ENCODE measurements around the gene MTREX.

The MTREX gene

DNA sequence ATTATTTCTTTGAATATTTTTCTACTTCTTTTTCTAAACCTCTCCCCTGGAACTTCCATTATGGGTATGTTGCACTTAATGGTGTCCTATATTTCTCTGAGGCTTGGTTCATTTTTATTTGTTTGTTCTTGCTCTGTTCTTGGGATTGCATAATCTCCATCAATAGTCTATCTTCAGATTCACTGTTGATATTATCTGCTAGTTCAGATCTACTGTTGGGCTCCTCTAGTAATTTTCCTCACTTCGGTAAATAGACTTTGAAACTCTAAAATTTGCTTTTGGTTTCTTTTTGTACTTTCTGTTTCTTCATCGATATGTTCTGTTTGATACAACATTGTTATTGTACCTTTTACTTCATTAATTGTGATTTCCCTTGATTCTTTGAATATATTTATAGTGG is 76.3 kb downstream of the MTREX start:
- DNase-seq (ENCODE audit: low spot score) = no peak

DNA sequence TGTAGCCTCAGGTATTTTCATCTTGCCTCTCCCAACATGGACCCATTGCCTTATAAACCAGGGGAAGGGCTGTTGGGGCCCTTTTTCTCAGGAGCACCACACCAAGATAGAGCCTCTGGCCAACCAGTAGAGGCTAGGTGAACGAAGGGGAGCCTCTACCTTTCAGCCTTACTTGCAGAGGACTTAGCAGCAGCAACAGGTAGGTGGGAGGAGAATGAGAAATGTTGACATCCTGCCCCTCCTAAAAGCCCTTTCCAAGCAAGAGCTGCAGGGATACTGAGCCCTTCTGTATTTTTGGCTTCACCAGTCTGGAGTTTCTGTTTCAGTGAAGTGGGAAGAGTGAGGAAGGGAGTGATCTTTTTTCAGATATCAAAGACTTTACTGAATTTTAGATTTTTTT is 77.4 kb downstream of the MTREX start:
- DNase-seq (ENCODE audit: low spot score) = no peak

DNA sequence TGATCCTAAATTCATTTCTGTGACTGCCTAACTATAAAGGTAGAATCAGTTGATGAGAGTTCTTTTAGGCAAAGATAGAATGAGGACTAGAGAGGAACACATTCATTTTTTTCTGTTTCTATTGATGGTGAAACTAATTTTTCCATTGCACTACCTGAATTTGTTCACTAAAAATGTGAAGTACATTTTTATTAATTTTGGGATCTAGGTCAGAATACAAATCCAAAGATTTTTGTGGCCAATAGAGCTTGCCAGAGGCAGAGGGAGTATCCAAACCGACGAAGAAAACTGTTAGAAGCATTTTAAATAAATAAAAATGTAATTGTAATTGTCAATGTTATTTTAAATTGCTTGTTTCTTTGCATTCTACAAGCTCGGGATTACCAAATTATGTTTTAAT is 78.1 kb downstream of the MTREX start:
- no peak for DNase-seq (ENCODE audit: low spot score)

DNA sequence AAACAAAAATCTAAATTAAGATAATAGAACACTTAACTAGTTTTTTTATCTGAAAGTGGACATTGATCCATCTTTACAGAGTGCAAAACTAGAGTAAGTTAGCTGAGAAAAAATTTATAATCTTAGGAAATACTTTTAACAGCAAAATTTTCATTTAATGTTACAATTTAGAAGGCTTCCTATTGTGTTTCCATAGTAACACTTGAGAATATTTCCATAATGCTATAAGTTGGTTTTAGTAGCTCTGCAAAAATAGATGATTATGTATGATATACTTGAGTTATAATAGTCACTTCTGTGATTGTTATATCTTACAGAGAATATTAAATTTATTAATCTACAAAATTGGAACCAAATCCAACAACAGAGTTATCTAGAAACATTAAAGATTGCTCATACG is 78.6 kb downstream of the MTREX start:
- no peak for DNase-seq (ENCODE audit: low spot score)

DNA sequence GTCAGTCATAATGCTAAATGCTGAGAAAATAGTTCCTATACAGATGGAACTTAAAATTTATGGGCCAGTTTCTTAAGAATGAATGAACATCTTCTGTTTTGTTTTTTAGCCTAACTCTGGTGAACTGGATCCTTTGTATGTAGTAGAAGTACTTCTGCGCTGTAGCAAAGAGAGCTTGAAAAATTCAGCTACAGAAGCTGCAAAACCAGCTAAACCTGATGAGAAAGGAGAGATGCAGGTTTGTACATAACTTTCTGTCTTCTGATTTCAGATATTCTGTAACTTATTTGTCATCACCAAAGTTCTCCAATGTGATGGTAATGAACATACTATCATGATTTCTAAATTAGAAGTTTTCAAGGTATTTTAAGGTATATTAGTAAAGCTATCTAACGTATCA is 80.1 kb downstream of the MTREX start:
- DNase-seq (ENCODE audit: low spot score) = no peak

DNA sequence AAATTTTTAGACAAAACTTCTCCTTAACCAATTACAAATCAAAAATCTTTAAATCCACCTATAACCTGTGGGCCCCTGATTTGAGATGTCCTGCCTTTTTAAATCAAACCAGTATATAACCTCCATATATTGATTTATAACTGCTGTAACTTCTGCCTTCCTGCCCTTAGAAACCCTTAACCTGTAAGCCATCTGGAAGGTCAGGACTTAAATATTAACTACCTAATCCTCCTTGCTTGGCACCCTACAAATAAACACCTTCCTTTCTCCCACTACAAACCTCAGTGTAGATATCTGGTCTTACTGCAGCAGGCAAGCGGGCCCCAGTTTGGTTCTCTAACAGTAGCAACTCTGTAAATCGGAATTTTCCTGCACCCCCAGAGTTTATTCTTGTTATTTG is 83.9 kb downstream of the MTREX start:
- DNase-seq (ENCODE audit: low spot score) = no peak

DNA sequence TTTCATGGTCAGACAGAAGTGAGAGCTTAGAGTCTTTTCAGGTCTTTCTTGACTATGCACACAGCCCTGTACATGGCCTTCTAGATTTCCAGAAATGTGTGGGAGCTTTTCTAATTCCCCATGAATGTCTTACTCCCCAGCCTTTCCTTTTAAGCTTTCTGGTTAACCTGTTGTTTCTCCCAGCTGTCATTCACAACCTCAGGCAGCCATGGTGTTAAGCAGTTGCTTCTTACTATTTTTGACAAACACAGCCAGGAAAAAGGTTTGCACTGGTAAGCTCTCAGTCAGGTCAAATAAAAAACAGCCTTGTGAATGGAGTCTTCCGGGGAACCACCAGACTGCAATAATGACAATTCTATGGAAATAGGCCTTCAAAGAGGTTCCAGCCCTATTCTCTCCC is 84.9 kb downstream of the MTREX start:
- no peak for DNase-seq (ENCODE audit: low spot score)

DNA sequence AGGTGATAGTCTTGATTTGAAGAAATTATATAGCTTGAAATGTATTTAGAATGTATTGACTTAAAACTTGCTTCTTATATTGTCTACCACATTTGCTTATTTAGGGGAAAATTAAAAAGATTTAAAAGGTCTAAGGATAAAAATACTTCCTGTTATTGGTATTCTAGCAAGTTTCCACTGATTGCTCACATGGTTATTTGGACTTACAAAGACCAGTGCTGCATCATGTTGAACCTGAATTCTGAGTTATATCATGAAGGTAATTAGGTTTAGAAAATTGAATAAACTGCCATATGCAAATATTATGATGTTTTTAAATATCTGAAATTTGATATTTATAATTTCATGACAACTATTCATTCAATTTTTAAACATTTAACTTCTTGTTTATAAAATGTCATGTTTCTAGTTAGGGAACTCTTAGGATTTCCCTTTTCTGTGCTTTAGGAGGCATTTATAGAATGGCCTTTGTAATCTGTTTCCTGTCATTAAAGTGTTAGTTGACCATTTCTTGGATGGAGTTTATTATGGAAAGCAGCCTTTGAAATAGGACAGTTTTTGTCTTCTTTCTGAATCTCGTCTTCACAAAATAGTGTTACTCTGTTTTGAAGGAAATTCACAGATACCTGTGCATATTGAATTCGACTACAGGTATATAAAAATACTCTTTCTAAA is 85.8 kb downstream of the MTREX start:
- DNase-seq (ENCODE audit: low spot score) = no peak

DNA sequence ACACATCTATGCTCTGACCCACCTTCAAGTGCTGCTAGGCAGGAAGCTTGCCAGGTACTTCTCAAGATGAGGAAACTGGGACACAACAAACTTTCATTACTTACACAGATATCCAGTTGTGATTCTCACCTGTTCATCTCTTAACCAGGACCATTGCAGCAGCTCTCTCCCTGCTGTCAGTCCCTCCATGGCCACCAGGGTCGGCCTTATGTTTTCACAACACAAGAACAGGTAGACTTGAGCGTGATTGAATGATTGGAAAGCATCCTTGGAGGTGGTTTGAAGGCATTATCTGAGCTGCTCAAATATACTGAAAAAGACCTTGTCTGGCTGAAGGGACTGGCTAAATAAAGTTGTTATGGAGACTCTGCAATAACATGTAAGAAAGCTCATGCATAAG is 94.4 kb downstream of the MTREX start:
- DNase-seq (ENCODE audit: low spot score) = peak; percentile 10

DNA sequence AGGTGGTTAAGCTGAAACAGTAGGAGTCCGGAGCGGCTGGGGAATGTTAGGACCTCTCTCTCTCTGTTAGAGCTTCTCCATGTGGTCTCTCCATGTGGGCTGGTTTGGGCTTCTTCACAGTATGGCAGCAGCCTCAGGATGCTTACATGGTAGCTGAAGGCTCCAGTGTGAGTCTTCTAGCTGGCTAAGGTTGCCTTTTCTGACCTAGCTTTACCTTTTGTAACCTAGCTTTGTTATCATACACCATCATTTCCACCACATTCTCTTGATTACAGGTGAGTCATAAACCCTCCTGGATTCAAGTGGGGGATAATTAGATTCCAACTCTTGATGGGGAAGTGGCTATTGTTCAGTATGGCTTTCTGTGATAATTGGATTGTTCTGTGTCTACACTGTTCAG is 98.5 kb downstream of the MTREX start:
- no peak for DNase-seq (ENCODE audit: low spot score)

DNA sequence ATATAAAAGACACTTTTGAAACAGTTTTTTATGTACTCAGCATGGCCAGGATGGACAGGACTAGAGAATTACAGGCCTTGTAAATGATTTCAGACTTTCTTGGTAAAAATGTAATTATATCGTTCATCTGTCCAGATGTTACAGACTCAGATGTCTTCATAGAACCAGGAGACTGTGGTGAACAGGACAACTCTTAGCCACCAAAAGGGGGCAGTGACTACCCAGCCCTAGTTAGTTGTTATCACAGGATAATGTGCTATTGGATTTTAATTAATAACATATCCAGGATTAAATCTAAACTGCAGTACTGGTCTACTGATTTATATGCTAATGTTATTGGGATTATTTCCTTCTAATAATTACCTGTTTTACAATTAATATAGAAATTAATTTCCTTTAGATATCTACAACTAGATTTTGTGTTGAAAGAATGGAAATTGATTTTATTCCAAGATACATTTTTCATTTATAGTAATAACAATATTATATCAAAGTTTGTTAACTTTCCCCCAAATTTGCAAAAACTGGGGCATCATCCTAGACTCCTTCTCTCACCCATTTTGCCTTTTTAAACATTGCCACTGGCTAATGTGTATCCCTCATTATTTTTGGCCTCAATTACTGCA is 99.4 kb downstream of the MTREX start:
- DNase-seq (ENCODE audit: low spot score) = peak; percentile 32

DNA sequence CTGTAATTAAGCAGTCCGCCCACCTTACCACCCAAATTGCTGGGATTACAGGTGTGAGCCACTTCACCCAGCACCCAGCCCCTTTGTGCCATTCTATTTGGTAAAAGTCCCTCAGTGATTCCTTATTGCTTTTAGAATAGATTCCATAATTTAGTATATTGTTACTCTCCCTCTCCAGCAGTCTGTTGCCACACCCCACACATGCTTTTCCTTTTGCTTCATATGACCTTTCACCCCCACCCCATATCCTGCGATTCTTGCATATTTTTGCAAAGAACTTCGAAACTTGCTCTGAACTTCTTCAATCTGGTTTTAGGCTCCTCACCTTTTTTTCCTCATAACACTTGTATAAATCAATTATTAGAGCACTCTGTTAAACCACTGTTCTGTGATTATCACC is 100.2 kb downstream of the MTREX start:
- DNase-seq (ENCODE audit: low spot score) = no peak

DNA sequence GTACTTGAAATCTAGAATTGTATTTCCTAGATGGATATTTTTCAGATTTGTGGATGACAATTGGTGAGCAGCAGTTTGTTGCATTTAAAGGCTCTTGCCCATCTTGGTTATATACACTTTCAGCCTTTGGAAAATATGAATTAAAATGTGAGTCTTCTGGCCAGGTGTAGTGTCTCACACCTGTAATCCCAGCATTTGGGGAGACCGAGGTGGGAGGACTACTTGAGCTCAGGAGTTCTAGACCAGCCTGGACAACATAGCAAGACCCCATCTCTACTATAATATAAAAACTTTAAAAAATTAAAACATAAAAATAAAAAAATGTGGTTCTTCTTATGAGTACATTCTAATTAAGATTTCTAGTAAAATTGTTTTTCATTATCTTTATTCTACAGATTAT is 102.0 kb downstream of the MTREX start:
- DNase-seq (ENCODE audit: low spot score) = no peak

DNA sequence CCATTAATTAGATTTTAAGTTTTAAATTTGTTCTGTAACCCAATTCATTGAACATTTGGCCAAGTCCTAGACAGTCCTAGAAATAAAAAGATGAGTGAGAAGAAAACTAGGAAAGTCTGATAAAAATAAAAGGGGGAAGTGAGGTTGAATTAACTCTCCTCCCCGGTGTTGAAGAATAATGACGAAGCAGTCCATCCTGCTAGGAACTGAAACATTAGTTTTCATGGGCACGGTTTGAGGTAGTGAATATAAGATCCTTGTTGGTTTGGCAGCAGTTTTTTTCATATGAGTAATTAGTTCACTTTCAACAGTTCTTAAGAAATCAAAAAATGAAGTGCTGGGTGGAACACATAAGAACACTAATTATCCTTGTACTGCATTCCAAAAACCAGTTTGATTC is 103.1 kb downstream of the MTREX start:
- DNase-seq (ENCODE audit: low spot score) = no peak

DNA sequence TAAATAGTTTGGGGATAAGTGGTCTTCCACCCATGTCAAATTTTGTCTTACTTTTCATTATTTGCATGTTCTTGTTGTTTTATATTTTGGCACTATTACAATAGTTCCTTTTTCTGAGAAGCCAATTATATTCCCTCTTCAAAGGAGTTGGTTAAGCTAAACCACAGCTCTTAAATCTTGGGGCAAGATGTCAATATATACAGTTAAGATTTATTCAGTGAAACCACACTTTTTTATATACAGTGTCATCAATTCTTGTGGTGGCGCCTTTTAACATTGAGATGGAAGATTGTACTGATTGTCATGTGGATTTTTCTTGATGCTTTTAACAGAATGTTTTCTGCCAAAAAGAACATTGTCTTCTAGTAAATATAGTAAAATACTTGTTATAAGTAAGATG is 104.1 kb downstream of the MTREX start:
- no peak for DNase-seq (ENCODE audit: low spot score)

DNA sequence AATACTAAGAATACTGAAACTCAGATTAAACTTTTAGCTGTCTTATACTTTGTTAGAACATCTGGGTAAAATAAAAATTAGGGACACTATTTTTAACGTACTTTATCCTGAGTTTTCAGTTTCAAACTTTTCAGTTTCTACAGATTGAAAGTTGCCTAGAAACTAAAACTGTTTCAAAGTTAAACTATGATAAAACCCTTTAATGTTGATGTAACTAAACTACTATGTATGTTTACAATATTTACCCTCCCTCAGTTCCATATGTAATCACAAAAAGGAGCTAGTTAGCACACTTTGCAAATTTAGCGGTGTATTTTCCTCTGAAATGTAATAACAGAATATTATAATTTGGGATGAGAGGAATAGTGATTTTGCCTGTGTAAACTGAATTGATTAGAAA is 105.9 kb downstream of the MTREX start:
- no peak for DNase-seq (ENCODE audit: low spot score)

DNA sequence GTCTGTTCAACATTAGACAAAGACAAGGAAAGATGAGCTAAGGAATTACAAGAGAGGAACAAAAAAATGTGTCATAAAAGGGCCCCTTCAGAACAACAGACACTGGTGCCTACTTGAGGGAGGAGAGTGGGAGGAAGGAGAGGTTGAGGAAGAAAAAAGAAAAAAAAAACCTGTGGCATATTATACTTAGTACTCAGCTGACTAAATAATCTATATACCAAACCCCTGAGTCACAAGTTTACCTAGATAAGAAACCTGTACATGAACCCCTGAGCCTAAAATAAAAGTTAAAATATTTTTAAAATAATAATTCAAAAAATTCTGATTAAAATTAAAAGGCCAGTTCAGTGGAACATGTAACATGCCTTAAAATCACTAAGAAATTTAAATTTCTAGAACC is 107.3 kb downstream of the MTREX start:
- no peak for DNase-seq (ENCODE audit: low spot score)

DNA sequence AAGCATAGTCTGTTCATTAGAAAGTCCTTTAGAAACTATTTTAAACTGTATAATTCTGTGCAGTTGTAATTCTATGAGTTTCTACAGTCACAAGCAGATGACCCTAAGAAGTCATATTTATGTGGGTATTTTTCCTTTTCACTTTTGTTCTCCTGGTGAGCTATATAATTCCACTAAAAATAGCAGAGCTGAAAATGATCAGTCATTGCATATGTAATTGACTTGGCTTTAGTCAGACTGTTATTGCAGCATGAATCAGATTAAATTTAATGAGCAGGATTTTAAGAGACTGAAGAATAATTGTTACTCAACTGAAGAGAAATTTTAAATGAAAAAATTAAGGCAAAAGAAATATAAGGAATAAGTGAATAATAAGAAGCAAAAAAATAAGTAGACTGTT is 108.5 kb downstream of the MTREX start:
- no peak for DNase-seq (ENCODE audit: low spot score)

DNA sequence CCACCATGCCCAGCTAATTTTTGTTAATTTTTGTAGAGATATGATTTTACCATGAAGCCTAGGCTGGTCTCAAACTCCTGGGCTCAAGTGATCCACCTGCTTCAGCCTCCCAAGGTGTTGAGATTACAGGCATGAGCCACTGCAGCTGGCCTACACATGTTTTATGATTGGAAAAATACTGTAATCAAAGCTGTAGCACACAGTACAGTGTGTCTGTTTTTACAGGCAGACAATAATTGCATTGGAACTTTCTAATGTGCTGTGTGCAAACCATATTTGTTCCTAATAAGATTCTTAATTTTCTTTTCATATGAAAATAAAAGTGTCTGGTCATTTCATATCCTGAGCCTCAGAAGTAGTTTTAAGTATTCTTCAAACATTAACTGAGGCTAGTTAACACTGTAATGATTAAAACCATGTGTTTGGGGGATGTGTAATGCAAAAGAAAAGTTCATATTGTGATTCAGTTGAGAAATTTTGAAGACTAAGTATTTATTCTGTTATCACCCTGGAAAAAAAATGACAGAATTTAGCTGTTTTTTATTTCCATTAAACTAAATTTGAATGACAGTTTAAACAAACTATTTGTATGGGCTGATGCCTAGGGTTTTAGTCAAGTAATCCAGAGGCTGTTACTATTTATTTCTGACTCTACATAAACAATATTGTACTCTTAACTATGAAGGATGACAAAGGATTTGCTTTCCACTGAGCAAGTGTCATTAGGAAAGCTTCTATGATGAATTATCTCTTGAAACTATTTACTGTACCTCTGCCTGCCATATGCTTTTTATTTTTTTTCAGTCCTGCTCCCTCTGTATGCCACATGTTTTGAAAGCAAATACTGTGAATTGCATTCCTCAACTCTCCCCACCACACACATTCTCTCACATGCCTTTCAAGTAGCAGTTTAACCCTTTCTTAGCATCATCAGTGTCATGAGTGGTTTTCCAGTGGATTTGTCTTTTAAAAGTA is 111.5 kb downstream of the MTREX start:
- DNase-seq (ENCODE audit: low spot score) = no peak

DNA sequence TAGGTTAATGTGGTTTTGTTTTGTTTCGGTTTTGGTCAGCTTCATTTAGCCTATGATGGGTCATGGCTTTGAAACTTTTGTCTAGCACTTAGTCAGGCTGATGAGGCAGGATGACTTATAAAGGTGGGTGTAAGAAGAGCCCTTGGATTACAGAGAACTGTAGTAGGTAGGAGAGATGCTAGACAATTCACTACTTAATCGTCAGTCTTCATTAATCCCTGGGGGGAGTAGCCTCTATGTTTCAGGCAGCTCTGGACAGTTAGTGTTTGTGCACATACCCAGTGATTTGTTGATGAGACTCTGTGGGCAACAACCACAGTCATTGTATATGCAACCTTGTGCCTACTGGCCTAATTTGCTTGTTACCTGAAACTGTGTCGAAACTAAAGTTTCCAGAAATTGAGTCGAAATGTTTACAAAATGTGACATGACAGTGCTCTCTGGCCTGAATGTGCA is 113.3 kb downstream of the MTREX start:
- DNase-seq (ENCODE audit: low spot score) = no peak

DNA sequence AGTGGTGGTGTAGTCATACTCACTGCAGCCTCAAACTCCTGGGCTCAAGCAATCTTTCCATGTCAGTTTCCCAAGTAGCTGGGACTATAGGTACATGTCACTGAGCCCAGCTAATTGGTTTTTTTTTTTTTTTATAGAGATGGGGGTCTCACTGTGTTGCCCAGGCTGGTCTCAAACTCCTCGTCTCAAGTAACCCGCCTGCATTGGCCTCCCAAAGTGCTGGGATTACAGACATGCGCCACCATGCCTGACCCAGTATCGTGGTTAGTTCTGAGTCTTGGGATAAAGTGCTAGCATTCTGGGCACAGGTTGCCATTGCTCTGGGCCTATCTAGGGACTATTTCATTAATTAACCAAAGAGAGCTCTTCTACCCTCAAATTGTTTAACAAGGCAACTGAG is 118.7 kb downstream of the MTREX start:
- DNase-seq (ENCODE audit: low spot score) = no peak

DNA sequence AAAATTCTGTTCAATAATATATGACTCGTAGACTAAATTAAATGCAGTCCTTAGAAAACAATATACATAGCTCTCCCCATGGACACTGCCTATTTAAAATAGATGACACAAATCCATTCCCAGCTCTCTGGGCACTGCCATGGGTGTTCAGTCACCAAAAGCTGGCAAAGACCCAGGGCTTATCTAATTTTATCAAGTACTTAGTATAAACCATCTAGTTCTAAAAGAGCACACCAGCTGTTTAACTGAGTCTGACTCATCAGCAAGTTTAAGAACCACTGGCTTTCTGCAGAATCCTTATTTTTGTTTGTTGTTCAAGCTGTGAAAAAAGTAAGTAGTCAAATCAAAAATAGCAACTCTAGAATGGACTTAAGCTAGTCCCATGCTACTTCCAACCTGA is 119.4 kb downstream of the MTREX start:
- DNase-seq (ENCODE audit: low spot score) = no peak

DNA sequence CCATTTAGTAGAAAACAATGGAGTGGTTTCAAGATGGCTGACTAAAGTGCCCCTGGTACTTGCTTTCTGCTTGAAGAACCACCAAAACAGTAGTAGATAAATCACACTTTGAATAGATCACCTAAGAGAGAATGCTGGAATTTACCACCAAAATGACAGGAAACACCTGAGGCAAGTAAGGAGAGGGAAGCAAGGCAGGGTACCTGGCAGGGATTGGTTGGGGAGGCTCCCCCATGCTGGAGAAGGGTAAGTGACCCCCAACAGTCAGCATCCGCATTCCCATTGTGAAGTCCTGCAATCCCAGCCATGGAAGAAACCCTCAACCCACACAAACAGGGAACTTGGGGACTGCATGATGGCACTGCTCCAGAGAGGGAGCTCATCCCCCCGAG is 121.4 kb downstream of the MTREX start:
- DNase-seq (ENCODE audit: low spot score) = no peak
